ENCODE data around the gene PET100.

PET100 gene

DNA sequence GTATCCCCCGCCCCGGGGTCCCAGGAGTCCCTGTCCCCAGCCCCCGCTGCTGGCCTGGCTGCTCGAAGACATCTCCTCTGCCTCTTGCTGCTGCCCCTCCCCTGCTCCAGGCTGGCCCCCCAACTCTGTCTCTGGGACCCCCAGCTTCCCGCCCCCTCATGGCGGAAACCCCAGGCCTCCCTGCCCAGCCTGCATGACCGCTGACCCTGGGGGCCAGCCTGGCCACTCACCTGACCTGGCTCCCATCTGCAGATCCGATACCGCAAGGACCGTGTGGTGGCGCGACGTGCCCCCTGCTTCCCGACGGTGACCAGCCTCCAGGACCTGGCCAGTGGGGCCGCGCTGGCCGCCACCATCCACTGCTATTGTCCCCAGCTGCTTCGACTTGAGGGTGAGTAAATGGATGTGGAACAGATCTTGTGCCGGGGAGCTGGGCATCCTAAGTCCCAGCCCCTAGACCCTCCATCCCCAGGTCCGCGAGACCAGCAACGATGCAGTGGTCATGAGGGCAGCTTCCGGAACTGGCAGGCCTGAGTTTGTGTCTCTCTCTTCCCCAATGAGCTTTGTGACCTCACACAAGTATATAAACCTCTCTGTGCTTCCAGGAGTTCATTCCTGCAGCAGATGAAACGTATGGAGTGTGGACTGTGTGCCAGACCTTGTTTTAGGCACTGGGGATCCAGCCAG lies 21.6 kb upstream of the PET100 start:
- Histone ChIP-seq H3K27me3 (replicated peaks; ENCODE audit: control insufficient read depth, insufficient read depth, low read length) (no peaks in the 10 kb centered on the region), H3K4me3 (replicated peaks; ENCODE audit: low read depth, low read length) (no peak overlapping the region), H3K36me3 (ENCODE audit: control insufficient read depth, insufficient read depth, low read length) (no peaks in the 10 kb centered on the region; the same call in 1 of the 2 replicates)
- DNase-seq (ENCODE audit: extremely low read depth, insufficient read length): no peak
- no peak for TF ChIP-seq CTCF (IDR thresholded peaks at IDR 0.05; ENCODE audit: insufficient read depth, low read length, poor library complexity, severe bottlenecking)

DNA sequence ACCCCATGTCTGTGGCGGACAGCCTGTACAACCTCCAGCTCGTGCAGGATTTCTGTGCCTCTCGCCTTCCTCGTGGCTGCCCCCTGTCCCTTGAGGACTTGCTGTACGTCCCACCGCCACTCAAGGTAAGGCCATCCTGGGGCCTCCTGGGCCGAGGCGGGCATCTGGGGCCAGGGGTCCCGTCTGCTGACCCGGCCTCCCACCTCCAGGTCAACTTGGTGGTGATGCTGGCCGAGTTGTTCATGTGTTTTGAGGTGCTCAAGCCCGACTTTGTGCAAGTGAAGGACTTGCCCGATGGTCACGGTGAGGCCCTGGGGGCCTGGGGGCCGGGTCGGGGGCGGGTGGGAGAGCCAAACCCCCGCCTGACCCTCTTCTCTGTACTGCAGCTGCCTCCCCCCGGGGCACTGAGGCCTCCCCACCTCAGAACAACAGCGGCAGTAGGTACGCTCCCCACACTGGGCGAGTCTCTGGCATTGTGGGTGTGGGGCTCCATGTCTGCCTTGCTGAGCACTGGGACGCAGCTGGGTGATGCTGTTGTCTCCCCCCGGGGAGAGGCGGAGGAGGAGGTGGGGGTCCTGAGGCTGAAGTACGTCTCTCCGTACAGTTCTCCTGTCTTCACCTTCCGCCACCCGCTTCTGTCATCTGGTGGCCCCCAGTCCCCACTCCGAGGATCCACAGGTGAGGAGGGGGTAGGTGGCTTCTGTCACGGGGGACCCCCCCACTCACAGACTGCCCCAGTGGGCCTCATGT lies 18.9 kb upstream of the PET100 start:
- no peak for DNase-seq (ENCODE audit: extremely low read depth, insufficient read length)
- H3K4me3 ChIP-seq (replicated peaks; ENCODE audit: low read depth, low read length): no peak overlapping the region
- no peak for TF ChIP-seq CTCF (IDR thresholded peaks at IDR 0.05; ENCODE audit: insufficient read depth, low read length, poor library complexity, severe bottlenecking)
- H3K36me3 ChIP-seq (ENCODE audit: control insufficient read depth, insufficient read depth, low read length): no peaks in the 10 kb centered on the region; the same call in 1 of the 2 replicates
- no peaks in the 10 kb centered on the region for H3K27me3 ChIP-seq (replicated peaks; ENCODE audit: control insufficient read depth, insufficient read depth, low read length)

DNA sequence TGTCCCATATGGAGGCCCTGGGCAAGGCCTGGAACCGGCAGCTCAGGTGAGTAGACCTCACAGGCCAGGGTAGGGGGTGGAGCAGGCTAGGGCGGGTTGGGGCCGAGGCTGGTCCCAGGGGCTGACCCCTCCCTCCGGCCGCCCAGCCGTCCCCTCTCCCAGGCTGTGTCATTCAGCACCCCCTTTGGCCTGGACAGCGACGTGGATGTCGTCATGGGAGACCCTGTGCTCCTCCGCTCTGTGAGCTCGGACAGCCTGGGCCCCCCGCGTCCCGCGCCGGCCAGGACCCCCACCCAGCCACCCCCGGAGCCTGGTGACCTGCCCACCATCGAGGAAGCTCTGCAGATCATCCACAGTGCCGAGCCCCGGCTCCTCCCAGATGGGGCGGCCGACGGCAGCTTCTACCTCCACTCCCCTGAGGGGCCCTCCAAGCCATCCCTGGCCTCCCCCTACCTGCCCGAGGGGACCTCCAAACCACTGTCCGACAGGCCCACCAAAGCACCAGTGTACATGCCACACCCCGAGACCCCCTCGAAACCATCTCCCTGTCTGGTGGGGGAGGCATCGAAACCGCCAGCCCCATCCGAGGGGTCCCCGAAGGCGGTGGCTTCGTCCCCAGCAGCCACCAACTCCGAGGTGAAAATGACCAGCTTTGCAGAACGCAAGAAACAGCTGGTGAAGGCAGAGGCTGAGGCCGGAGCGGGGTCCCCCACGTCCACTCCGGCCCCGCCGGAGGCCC lies 17.9 kb upstream of the PET100 start:
- Histone ChIP-seq H3K36me3 (ENCODE audit: control insufficient read depth, insufficient read depth, low read length) (no peaks in the 10 kb centered on the region; the same call in 1 of the 2 replicates), H3K27me3 (replicated peaks; ENCODE audit: control insufficient read depth, insufficient read depth, low read length) (no peaks in the 10 kb centered on the region), H3K4me3 (replicated peaks; ENCODE audit: low read depth, low read length) (no peak overlapping the region)
- DNase-seq (ENCODE audit: extremely low read depth, insufficient read length): no peak
- TF ChIP-seq CTCF (IDR thresholded peaks at IDR 0.05; ENCODE audit: insufficient read depth, low read length, poor library complexity, severe bottlenecking): no peak

- no peak for TF ChIP-seq CTCF (IDR thresholded peaks at IDR 0.05; ENCODE audit: insufficient read depth, low read length, poor library complexity, severe bottlenecking)
- Histone ChIP-seq H3K4me3 (replicated peaks; ENCODE audit: low read depth, low read length) (no peak overlapping the region), H3K27me3 (replicated peaks; ENCODE audit: control insufficient read depth, insufficient read depth, low read length) (no peaks in the 10 kb centered on the region), H3K36me3 (ENCODE audit: control insufficient read depth, insufficient read depth, low read length) (peaks cover 6% of the 10 kb centered on the region)
- no peak for DNase-seq (ENCODE audit: extremely low read depth, insufficient read length)
Measured at GRCh38 chr19:7612282-7613274, 17.0 kb upstream of the PET100 start.
